ENCODE results near the gene JARID2. TPM values are rescaled to one million over a fixed set of nuclear protein-coding genes. Genes with fewer than 3 reads are reported as not detected.
"Not testable (repeated sequence)": the region's sequence is repeated elsewhere in the genome, so short reads cannot be mapped to it uniquely, and the experiment has no call there.

JARID2 gene
- polyA plus RNA-seq, 3 donors, result 2.0 to 7.0 (median 3.8) TPM

GRCh38 chr6:15410752-15411151, 164.9 kb downstream of the JARID2 start:
- WGBS, 3 donors, result 34 to 71% (median 47%) methylated on average over 1 of the region's 1 CpG
- no peak overlapping the region for H3K27ac ChIP-seq (ENCODE audit: low read depth, low read length)

GRCh38 chr6:15411766-15412165, 165.9 kb downstream of the JARID2 start:
- H3K27ac ChIP-seq (ENCODE audit: low read depth, low read length), result no peak overlapping the region
- WGBS, 3 donors, result 64 to 77% (median 66%) methylated on average over 2 of the region's 2 CpGs

- WGBS, 3 donors, result 97% methylated on average over 9 of the region's 9 CpGs
- no peak overlapping the region for H3K27ac ChIP-seq (ENCODE audit: low read depth, low read length)
These were observed 166.9 kb downstream of the JARID2 start for GRCh38 chr6:15412767-15413166.

GRCh38 chr6:15413466-15414234, 167.8 kb downstream of the JARID2 start:
- H3K27ac ChIP-seq (ENCODE audit: low read depth, low read length), result no peak overlapping the region
- WGBS, 3 donors, result 57 to 72% (median 61%) methylated on average over 6 of the region's 6 CpGs

- H3K27ac ChIP-seq (ENCODE audit: low read depth, low read length), result no peak overlapping the region
- 35 to 66% (median 52%) methylated on average over 2 of the region's 2 CpGs for WGBS, 3 donors
These were observed 168.4 kb downstream of the JARID2 start for GRCh38 chr6:15414235-15414612.

- not testable (repeated sequence) for H3K27ac ChIP-seq (ENCODE audit: low read depth, low read length)
- WGBS, 3 donors, result 95 to 100% (median 96%) methylated on average over 3 to 27 of the region's 30 CpGs
These were observed 169.8 kb downstream of the JARID2 start for GRCh38 chr6:15415622-15416021.

- 86 to 90% (median 89%) methylated on average over 6 of the region's 6 CpGs for WGBS, 3 donors
- H3K27ac ChIP-seq (ENCODE audit: low read depth, low read length), result no peak overlapping the region
These were observed 171.2 kb downstream of the JARID2 start for GRCh38 chr6:15416932-15417509.

- H3K27ac ChIP-seq (ENCODE audit: low read depth, low read length), result no peak overlapping the region
- WGBS, 3 donors, result 62 to 89% (median 67%) methylated on average over 5 of the region's 5 CpGs
These were observed 171.9 kb downstream of the JARID2 start for GRCh38 chr6:15417811-15418210.

- 97 to 99% (median 99%) methylated on average over 2 of the region's 2 CpGs for whole genome bisulfite sequencing, 3 donors
- no peak overlapping the region for H3K27ac ChIP-seq (ENCODE audit: low read depth, low read length)
These were observed 173.6 kb downstream of the JARID2 start for GRCh38 chr6:15419493-15419892.

- WGBS, 3 donors, result 56 to 77% (median 59%) methylated on average over 10 of the region's 10 CpGs
- no peak overlapping the region for H3K27ac ChIP-seq (ENCODE audit: low read depth, low read length)
These were observed 175.1 kb downstream of the JARID2 start for GRCh38 chr6:15420959-15421438.

- no peak overlapping the region for H3K27ac ChIP-seq (ENCODE audit: low read depth, low read length)
- WGBS, 3 donors, result 76 to 78% (median 77%) methylated on average over 10 of the region's 10 CpGs
These were observed 176.3 kb downstream of the JARID2 start for GRCh38 chr6:15421945-15422733.

GRCh38 chr6:15423286-15423993, 177.6 kb downstream of the JARID2 start:
- 77 to 87% (median 83%) methylated on average over 7 of the region's 7 CpGs for WGBS, 3 donors
- no peak overlapping the region for H3K27ac ChIP-seq (ENCODE audit: low read depth, low read length)

- WGBS, 3 donors, result 82 to 96% (median 90%) methylated on average over 5 of the region's 5 CpGs
- no peak overlapping the region for H3K27ac ChIP-seq (ENCODE audit: low read depth, low read length)
These were observed 180.1 kb downstream of the JARID2 start for GRCh38 chr6:15425947-15426346.

- 93 to 98% (median 94%) methylated on average over 2 of the region's 2 CpGs for WGBS, 3 donors
- no peak overlapping the region for H3K27ac ChIP-seq (ENCODE audit: low read depth, low read length)
These were observed 180.5 kb downstream of the JARID2 start for GRCh38 chr6:15426395-15426794.

- H3K27ac ChIP-seq (ENCODE audit: low read depth, low read length), result no peak overlapping the region
- WGBS, 3 donors, result 65 to 91% (median 66%) methylated on average over 3 of the region's 3 CpGs
These were observed 181.0 kb downstream of the JARID2 start for GRCh38 chr6:15426901-15427300.

GRCh38 chr6:15427331-15428070, 181.6 kb downstream of the JARID2 start:
- 49 to 74% (median 51%) methylated on average over 5 of the region's 5 CpGs for WGBS, 3 donors
- no peak overlapping the region for H3K27ac ChIP-seq (ENCODE audit: low read depth, low read length)

- WGBS, 3 donors, result 72 to 87% (median 73%) methylated on average over 12 of the region's 12 CpGs
- H3K27ac ChIP-seq (ENCODE audit: low read depth, low read length), result no peak overlapping the region
These were observed 183.6 kb downstream of the JARID2 start for GRCh38 chr6:15429141-15430110.

Measured in adipose tissue (tissue), 3 donors.